Astrocyte of the hippocampus (primary cell): Measurements from ENCODE around the gene QRFP.

ENCODE experiments used
- DNase-seq: peaks from one replicate; pipeline ENCODE4 v3.0.0; 2011; ENCODE audit warnings: low read depth, low spot score

QRFP gene

GRCh38 chr9:130896233-130897014 lies at the start of gene QRFP:
Gene QRFP, minus strand, starts transcription at chr9:130896812. Its CDS starts 2,974 bp downstream, at chr9:130893838.
- DNase-seq, result no peak

- DNase-seq, result no peak
Observed at GRCh38 chr9:130945173-130945572, 48.6 kb upstream of the QRFP start.

GRCh38 chr9:130944510-130945058 lies 48.0 kb upstream of the QRFP start:
- DNase-seq, result no peak

GRCh38 chr9:130943777-130944176 lies 47.2 kb upstream of the QRFP start:
- DNase-seq, result no peak

- no peak for DNase-seq
Observed at GRCh38 chr9:130943221-130943620, 46.6 kb upstream of the QRFP start.

- no peak for DNase-seq
Observed at GRCh38 chr9:130942679-130943078, 46.1 kb upstream of the QRFP start.

GRCh38 chr9:130942084-130942483 lies 45.5 kb upstream of the QRFP start:
- DNase-seq, result no peak

- peak; percentile 73 for DNase-seq
Observed at GRCh38 chr9:130940693-130941576, 44.3 kb upstream of the QRFP start.

GRCh38 chr9:130940027-130940549 lies 43.5 kb upstream of the QRFP start:
- DNase-seq, result no peak

- no peak for DNase-seq
Observed at GRCh38 chr9:130939405-130940026, 42.9 kb upstream of the QRFP start.

- DNase-seq, result peak; percentile 71
Observed at GRCh38 chr9:130938652-130939404, 42.2 kb upstream of the QRFP start, which contains the start of gene FIBCD1. Gene FIBCD1, minus strand, starts transcription at chr9:130939247. Its CDS starts 640 bp downstream, at chr9:130938607.

GRCh38 chr9:130938184-130938651 lies 41.6 kb upstream of the QRFP start:
- no peak for DNase-seq

GRCh38 chr9:130937146-130938076 lies 40.8 kb upstream of the QRFP start:
- no peak for DNase-seq

- DNase-seq, result peak; percentile 81
Observed at GRCh38 chr9:130936285-130937117, 39.9 kb upstream of the QRFP start.

- no peak for DNase-seq
Observed at GRCh38 chr9:130935648-130936271, 39.1 kb upstream of the QRFP start.

- DNase-seq, result no peak
Observed at GRCh38 chr9:130934702-130935647, 38.4 kb upstream of the QRFP start.

- DNase-seq, result no peak
Observed at GRCh38 chr9:130934246-130934645, 37.6 kb upstream of the QRFP start.
